HepG2 (cell line): Measurements from ENCODE around the gene MYLK. TPM values are rescaled to one million over a fixed set of nuclear protein-coding genes. Genes with fewer than 3 reads are reported as not detected.

Experiments
- ATAC-seq: fragments of 200-7000 bp; cut with Tn5 transposase; 3 replicates; pipeline ENCODE4 v1.9.1; 2020; ENCODE audit warnings: mild to moderate bottlenecking, moderate library complexity
- BruUV-seq: library from RNA; stranded (reverse); fragments of 400-500 nt; replicated peaks from 2 replicates; lab custom pipeline; 2021; lab: Mats Ljungman, UMichigan
- CTCF ChIA-PET: fragments of 300-600 bp; formaldehyde crosslinking; extraction: SDS; loops from one replicate; lab custom pipeline; 2021; ENCODE audit warnings: low total read pairs, inconsistent platforms, low intra/inter-chr PET ratio; lab: Yijun Ruan, JAX
- POLR2A ChIA-PET: fragments of 350-600 bp; sonication (Branson Sonifier 250); formaldehyde crosslinking; loops from one replicate; lab custom pipeline; 2020; ENCODE audit warnings: antibody characterized with exemption, inconsistent platforms; lab: Yijun Ruan, JAX
- DNase-seq: peaks from one replicate; pipeline ENCODE4 v3.0.0-alpha.2; 2015; ENCODE audit warnings: low spot score
- FAIRE-seq: peaks from 3 replicates; lab custom pipeline; 2011; peaks lifted over from hg19 to GRCh38; lab: Jason Lieb, UNC
- H2AFZ ChIP-seq: one replicate; pipeline ENCODE4 v1.6.1; 2011; ENCODE audit warnings: low read length, inconsistent platforms
- H3K27ac ChIP-seq: fragments of 300-600 bp; 3 replicates; pipeline ENCODE4 v1.8.0; 2011; ENCODE audit warnings: mixed run types, mild to moderate bottlenecking, mixed read lengths, low read length, inconsistent platforms; ENCODE audit not compliant: insufficient read depth; ENCODE audit errors: extremely low read length
- H3K27me3 ChIP-seq, 2 experiments: fragments of 200-600 bp in 1 of 2; 2 replicates in 1 of 2; 3 replicates in 1 of 2; pipeline versions ENCODE4 v1.6.0 to v1.8.0; 2011; ENCODE audit warnings: low read length in 2 of 2, mild to moderate bottlenecking in 2 of 2, moderate library complexity in 2 of 2, inconsistent platforms in 1 of 2; ENCODE audit not compliant: insufficient read depth in 2 of 2, control insufficient read depth in 1 of 2
- H3K36me3 ChIP-seq, 2 experiments: fragments of 200-600 bp in 1 of 2; replicated peaks in 1 of 2; 2 replicates in 1 of 2; 3 replicates in 1 of 2; pipeline versions ENCODE4 v1.5.1 to v1.8.0; 2011; ENCODE audit warnings: low read length in 2 of 2, inconsistent platforms in 1 of 2; ENCODE audit not compliant: insufficient read depth in 2 of 2, control insufficient read depth in 1 of 2
- H3K4me1 ChIP-seq: 2 replicates; pipeline ENCODE4 v1.5.1; 2012; ENCODE audit warnings: low read length, inconsistent platforms; ENCODE audit not compliant: insufficient read depth
- H3K4me2 ChIP-seq: 2 replicates; pipeline ENCODE4 v1.6.0; 2011; ENCODE audit warnings: low read depth, low read length, inconsistent platforms
- H3K4me3 ChIP-seq, 3 experiments: fragments of 200-600 bp in 1 of 3; sonication (generic), shearing (Covaris generic) in 1 of 3; replicated peaks in 1 of 3; 2 replicates each; pipeline ENCODE4 v1.5.1; 2011 to 2016; ENCODE audit warnings: low read length in 3 of 3, inconsistent platforms in 2 of 3, low read depth in 2 of 3, mild to moderate bottlenecking in 2 of 3, control low read depth in 1 of 3, mixed read lengths in 1 of 3; ENCODE audit not compliant: insufficient read depth in 1 of 3
- H3K79me2 ChIP-seq: one replicate; pipeline ENCODE4 v1.6.1; 2011; ENCODE audit warnings: low read length, inconsistent platforms; ENCODE audit not compliant: insufficient read depth
- H3K9ac ChIP-seq: 2 replicates; pipeline ENCODE4 v1.6.0; 2011; ENCODE audit warnings: mild to moderate bottlenecking, low read depth, low read length, inconsistent platforms; ENCODE audit not compliant: insufficient read depth
- H3K9me3 ChIP-seq: 2 replicates; pipeline ENCODE4 v1.5.1; 2012; ENCODE audit warnings: mild to moderate bottlenecking, low read length
- H4K20me1 ChIP-seq: 2 replicates; pipeline ENCODE4 v1.6.0; 2011; ENCODE audit warnings: inconsistent platforms, mild to moderate bottlenecking, low read length, moderate library complexity; ENCODE audit not compliant: insufficient read depth
- HMG20A ChIP-seq: IDR thresholded peaks from 2 replicates; pipeline ENCODE4 v1.6.1; 2016; ENCODE audit warnings: borderline replicate concordance
- NFYC ChIP-seq: IDR thresholded peaks from 2 replicates; pipeline ENCODE4 v1.6.1; 2016; ENCODE audit warnings: missing genetic modification reagents, missing compliant biosample characterization
- NONO ChIP-seq, 2 experiments: fragments of 450-650 bp in 1 of 2; sonication (generic) in 1 of 2; formaldehyde crosslinking in 1 of 2; IDR thresholded peaks in 1 of 2; conservative IDR thresholded peaks in 1 of 2; 2 replicates each; pipeline versions ENCODE4 v1.6.1 to v1.8.0; 2017 to 2022; ENCODE audit warnings: mild to moderate bottlenecking in 1 of 2, missing genetic modification reagents in 1 of 2, moderate library complexity in 1 of 2
- SP1 ChIP-seq, 2 experiments: fragments of 450-650 bp in 1 of 2; sonication (generic) in 1 of 2; formaldehyde crosslinking in 1 of 2; IDR thresholded peaks; 2 replicates each; pipeline versions ENCODE4 v1.4.0 to v1.6.1; 2016 to 2020; ENCODE audit warnings: missing genetic modification reagents in 1 of 2
- ZNF30 ChIP-seq: sonication (generic); formaldehyde crosslinking; IDR thresholded peaks from 2 replicates; pipeline ENCODE4 v1.5.0; 2020; ENCODE audit warnings: mild to moderate bottlenecking, missing genetic modification reagents
- ZNF431 ChIP-seq: sonication (generic); formaldehyde crosslinking; IDR thresholded peaks from 2 replicates; pipeline ENCODE4 v1.9.0; 2022; ENCODE audit warnings: missing genetic modification reagents, low read depth, mild to moderate bottlenecking, borderline replicate concordance
- WGBS: methylation state at CpG from one replicate; pipeline ENCODE4 v1.1.6; 2017; ENCODE audit warnings: low lambda C conversion rate; 5-methylcytosine and 5-hydroxymethylcytosine counted together
- in situ Hi-C: cut with HindIII; loops from 2 replicates; pipeline ENCODE4 v1.10.0; 2017; ENCODE audit warnings: low pct_unique_long_range_greater_than_20kb; ENCODE audit not compliant: extremely low pct_ligation_motif_present
- intact Hi-C: fragments of 100-400 bp; cut with micrococcal nuclease; formaldehyde crosslinking; loops from one replicate; pipeline ENCODE4 v1.10.0; 2022; ENCODE audit not compliant: unreplicated experiment
- polyA plus RNA-seq, 8 experiments: library from polyadenylated mRNA; depleted of rRNA in 3 of 8; stranded (reverse) in 7 of 8; unstranded in 1 of 8; fragments of >200 nt; fragmentation: Illumina TruSeq in 4 of 8; extraction: Trizol in 4 of 8; gene quantifications; 2 replicates each; pipeline versions ENCODE4 v1.2.1 to v1.2.3, GENCODE V29; 2011 to 2016; ENCODE audit warnings: low read depth in 4 of 8, missing spikeins in 1 of 8, mixed read lengths in 1 of 8; ENCODE audit not compliant: insufficient read depth in 1 of 8
- total RNA-seq, 5 experiments: library from RNA; depleted of rRNA; stranded (reverse); fragments of >200 nt; fragmentation: Illumina TruSeq; extraction: Trizol; gene quantifications; 2 replicates each; pipeline ENCODE4 v1.2.3, GENCODE V29; 2016; ENCODE audit warnings: low read depth in 1 of 5
- TF ChIP-seq, protein P1 (sequence below): sonication (generic); formaldehyde crosslinking; conservative IDR thresholded peaks from 2 replicates; pipeline ENCODE4 v1.8.1; 2023; ENCODE audit warnings: missing genetic modification reagents
- TF ChIP-seq, protein P2 (sequence below): sonication (generic); formaldehyde crosslinking; IDR thresholded peaks from 2 replicates; pipeline ENCODE4 v1.9.0; 2021; ENCODE audit warnings: missing genetic modification reagents, mild to moderate bottlenecking, borderline replicate concordance
- TF ChIP-seq, protein P3 (sequence below): sonication (generic); formaldehyde crosslinking; IDR thresholded peaks from 2 replicates; pipeline ENCODE4 v1.9.0; 2021; ENCODE audit warnings: missing genetic modification reagents, borderline replicate concordance
- TF ChIP-seq, protein P4 (sequence below): fragments of 450-650 bp; IDR thresholded peaks from 2 replicates; pipeline ENCODE4 v1.6.1; 2017
- TF ChIP-seq, protein P5 (sequence below): sonication (generic); formaldehyde crosslinking; IDR thresholded peaks from 2 replicates; pipeline ENCODE4 v1.5.1; 2020; ENCODE audit warnings: mild to moderate bottlenecking, missing genetic modification reagents, moderate library complexity

MYLK gene
- total and polyA plus RNA-seq, 2 of the 13 experiments (the other 11 are each of a cell fraction or from before 2014, with no cell fraction given): 10.6 to 34.9 TPM

DNA sequence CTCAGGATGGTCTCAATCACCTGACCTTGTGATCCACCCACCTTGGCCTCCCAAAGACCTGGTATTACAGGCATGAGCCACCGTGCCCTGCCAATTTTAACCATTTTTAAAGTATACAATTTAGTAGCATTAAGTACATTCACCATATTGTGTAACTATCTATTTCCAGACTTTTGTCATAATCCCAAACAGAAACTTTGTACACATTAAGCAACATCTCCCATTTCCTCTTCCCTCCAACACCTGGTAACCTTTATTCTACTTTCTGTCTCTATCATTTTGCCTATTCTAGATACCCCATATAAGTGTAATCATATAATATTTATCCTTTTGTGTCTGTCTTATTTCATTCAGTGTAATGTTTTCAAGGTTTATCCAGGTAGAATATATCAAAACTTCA, 8.9 kb upstream of the MYLK start:
- no peak overlapping the region for H2AFZ ChIP-seq
- intact Hi-C loops (no loop called here), in situ Hi-C loops (no loop called here)
- H3K9me3 ChIP-seq: peaks cover 14% of the 10 kb centered on the region
- no peak for FAIRE-seq
- no peak for ATAC-seq
- H3K9ac ChIP-seq: no peak overlapping the region
- H4K20me1 ChIP-seq: no peaks in the 10 kb centered on the region
- ChIA-PET POLR2A (no interaction called here), CTCF (no interaction called here)
- H3K27ac ChIP-seq: no peak overlapping the region
- WGBS: 0% methylated on average over 1 of the region's 1 CpG
- BruUV-seq: no TSS peak
- no peak for DNase-seq
- H3K4me3 ChIP-seq: no peak overlapping the region
- H3K27me3 ChIP-seq: no peaks in the 10 kb centered on the region
- no peaks in the 10 kb centered on the region for H3K36me3 ChIP-seq
- no peaks in the 10 kb centered on the region for H3K4me1 ChIP-seq
- no peak for TF ChIP-seq ZNF431
- no peak for TF ChIP-seq ZNF30 (CRISPR knock-in tag)
- TF ChIP-seq HMG20A (CRISPR knock-in tag): no peak
- TF ChIP-seq NFYC (CRISPR knock-in tag): no peak
- no peak for TF ChIP-seq NONO (IDR thresholded peaks at IDR 0.05)
- TF ChIP-seq NONO (CRISPR knock-in tag; conservative IDR thresholded peaks at IDR 0.05): no peak
- TF ChIP-seq SP1 (IDR thresholded peaks at IDR 0.05): no peak
- TF ChIP-seq SP1 (CRISPR knock-in tag; IDR thresholded peaks at IDR 0.05): no peak
- TF ChIP-seq, protein P1, sequence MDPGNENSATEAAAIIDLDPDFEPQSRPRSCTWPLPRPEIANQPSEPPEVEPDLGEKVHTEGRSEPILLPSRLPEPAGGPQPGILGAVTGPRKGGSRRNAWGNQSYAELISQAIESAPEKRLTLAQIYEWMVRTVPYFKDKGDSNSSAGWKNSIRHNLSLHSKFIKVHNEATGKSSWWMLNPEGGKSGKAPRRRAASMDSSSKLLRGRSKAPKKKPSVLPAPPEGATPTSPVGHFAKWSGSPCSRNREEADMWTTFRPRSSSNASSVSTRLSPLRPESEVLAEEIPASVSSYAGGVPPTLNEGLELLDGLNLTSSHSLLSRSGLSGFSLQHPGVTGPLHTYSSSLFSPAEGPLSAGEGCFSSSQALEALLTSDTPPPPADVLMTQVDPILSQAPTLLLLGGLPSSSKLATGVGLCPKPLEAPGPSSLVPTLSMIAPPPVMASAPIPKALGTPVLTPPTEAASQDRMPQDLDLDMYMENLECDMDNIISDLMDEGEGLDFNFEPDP: no peak
- TF ChIP-seq, protein P2, sequence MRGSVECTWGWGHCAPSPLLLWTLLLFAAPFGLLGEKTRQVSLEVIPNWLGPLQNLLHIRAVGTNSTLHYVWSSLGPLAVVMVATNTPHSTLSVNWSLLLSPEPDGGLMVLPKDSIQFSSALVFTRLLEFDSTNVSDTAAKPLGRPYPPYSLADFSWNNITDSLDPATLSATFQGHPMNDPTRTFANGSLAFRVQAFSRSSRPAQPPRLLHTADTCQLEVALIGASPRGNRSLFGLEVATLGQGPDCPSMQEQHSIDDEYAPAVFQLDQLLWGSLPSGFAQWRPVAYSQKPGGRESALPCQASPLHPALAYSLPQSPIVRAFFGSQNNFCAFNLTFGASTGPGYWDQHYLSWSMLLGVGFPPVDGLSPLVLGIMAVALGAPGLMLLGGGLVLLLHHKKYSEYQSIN: no peak
- TF ChIP-seq, protein P3, sequence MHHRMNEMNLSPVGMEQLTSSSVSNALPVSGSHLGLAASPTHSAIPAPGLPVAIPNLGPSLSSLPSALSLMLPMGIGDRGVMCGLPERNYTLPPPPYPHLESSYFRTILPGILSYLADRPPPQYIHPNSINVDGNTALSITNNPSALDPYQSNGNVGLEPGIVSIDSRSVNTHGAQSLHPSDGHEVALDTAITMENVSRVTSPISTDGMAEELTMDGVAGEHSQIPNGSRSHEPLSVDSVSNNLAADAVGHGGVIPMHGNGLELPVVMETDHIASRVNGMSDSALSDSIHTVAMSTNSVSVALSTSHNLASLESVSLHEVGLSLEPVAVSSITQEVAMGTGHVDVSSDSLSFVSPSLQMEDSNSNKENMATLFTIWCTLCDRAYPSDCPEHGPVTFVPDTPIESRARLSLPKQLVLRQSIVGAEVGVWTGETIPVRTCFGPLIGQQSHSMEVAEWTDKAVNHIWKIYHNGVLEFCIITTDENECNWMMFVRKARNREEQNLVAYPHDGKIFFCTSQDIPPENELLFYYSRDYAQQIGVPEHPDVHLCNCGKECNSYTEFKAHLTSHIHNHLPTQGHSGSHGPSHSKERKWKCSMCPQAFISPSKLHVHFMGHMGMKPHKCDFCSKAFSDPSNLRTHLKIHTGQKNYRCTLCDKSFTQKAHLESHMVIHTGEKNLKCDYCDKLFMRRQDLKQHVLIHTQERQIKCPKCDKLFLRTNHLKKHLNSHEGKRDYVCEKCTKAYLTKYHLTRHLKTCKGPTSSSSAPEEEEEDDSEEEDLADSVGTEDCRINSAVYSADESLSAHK: no peak
- TF ChIP-seq, protein P4, sequence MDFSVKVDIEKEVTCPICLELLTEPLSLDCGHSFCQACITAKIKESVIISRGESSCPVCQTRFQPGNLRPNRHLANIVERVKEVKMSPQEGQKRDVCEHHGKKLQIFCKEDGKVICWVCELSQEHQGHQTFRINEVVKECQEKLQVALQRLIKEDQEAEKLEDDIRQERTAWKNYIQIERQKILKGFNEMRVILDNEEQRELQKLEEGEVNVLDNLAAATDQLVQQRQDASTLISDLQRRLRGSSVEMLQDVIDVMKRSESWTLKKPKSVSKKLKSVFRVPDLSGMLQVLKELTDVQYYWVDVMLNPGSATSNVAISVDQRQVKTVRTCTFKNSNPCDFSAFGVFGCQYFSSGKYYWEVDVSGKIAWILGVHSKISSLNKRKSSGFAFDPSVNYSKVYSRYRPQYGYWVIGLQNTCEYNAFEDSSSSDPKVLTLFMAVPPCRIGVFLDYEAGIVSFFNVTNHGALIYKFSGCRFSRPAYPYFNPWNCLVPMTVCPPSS: no peak
- TF ChIP-seq, protein P5, sequence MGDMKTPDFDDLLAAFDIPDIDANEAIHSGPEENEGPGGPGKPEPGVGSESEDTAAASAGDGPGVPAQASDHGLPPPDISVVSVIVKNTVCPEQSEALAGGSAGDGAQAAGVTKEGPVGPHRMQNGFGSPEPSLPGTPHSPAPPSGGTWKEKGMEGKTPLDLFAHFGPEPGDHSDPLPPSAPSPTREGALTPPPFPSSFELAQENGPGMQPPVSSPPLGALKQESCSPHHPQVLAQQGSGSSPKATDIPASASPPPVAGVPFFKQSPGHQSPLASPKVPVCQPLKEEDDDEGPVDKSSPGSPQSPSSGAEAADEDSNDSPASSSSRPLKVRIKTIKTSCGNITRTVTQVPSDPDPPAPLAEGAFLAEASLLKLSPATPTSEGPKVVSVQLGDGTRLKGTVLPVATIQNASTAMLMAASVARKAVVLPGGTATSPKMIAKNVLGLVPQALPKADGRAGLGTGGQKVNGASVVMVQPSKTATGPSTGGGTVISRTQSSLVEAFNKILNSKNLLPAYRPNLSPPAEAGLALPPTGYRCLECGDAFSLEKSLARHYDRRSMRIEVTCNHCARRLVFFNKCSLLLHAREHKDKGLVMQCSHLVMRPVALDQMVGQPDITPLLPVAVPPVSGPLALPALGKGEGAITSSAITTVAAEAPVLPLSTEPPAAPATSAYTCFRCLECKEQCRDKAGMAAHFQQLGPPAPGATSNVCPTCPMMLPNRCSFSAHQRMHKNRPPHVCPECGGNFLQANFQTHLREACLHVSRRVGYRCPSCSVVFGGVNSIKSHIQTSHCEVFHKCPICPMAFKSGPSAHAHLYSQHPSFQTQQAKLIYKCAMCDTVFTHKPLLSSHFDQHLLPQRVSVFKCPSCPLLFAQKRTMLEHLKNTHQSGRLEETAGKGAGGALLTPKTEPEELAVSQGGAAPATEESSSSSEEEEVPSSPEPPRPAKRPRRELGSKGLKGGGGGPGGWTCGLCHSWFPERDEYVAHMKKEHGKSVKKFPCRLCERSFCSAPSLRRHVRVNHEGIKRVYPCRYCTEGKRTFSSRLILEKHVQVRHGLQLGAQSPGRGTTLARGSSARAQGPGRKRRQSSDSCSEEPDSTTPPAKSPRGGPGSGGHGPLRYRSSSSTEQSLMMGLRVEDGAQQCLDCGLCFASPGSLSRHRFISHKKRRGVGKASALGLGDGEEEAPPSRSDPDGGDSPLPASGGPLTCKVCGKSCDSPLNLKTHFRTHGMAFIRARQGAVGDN (CRISPR knock-in tag): no peak
- H3K79me2 ChIP-seq: no peaks in the 10 kb centered on the region
- H3K4me2 ChIP-seq: no peak overlapping the region
